Stimulated activated CD8-positive, alpha-beta memory T cell treated with anti-CD3 and anti-CD28 coated beads, Interleukin-2, amount 100 ng/mL, for 1 hour (primary cell): ENCODE data around the gene CLRN1.

Source experiments
- DNase-seq, 2 donors: peaks; one replicate each; pipeline ENCODE4 v3.0.0-alpha.2; 2020; ENCODE audit warnings: low read depth in 2 of 2

Gene CLRN1

GRCh38 chr3:150921209-150921608 is 51.3 kb downstream of the CLRN1 start:
- DNase-seq = no peak

- no peak for DNase-seq
Observed at GRCh38 chr3:150920236-150920635, 52.3 kb downstream of the CLRN1 start.

GRCh38 chr3:150917951-150918350 is 54.6 kb downstream of the CLRN1 start:
- no peak for DNase-seq

- no peak for DNase-seq
Observed at GRCh38 chr3:150913133-150913922, 59.2 kb downstream of the CLRN1 start.

- no peak for DNase-seq
Observed at GRCh38 chr3:150912501-150912900, 60.0 kb downstream of the CLRN1 start.

GRCh38 chr3:150911771-150912170 is 60.8 kb downstream of the CLRN1 start:
- no peak for DNase-seq

GRCh38 chr3:150906461-150906860 is 66.1 kb downstream of the CLRN1 start:
- DNase-seq = no peak

GRCh38 chr3:150905746-150906145 is 66.8 kb downstream of the CLRN1 start:
- DNase-seq = no peak

GRCh38 chr3:150905339-150905738 is 67.2 kb downstream of the CLRN1 start, which contains the start of gene MINDY4B:
TSS of gene MINDY4B (minus strand) at chr3:150905439. CDS start at chr3:150905439, 0 bp downstream.
- DNase-seq = no peak

- DNase-seq = no peak
Observed at GRCh38 chr3:150902988-150903387, 69.5 kb downstream of the CLRN1 start.

- no peak for DNase-seq
Observed at GRCh38 chr3:150901793-150902192, 70.7 kb downstream of the CLRN1 start.

GRCh38 chr3:150899141-150899540 is 73.4 kb downstream of the CLRN1 start:
- no peak for DNase-seq

GRCh38 chr3:150898046-150898754 is 74.3 kb downstream of the CLRN1 start:
- no peak for DNase-seq

GRCh38 chr3:150897592-150897991 is 74.9 kb downstream of the CLRN1 start:
- no peak for DNase-seq

- no peak for DNase-seq
Observed at GRCh38 chr3:150890831-150891230, 81.7 kb downstream of the CLRN1 start.

- DNase-seq = no peak
Observed at GRCh38 chr3:150890295-150890694, 82.2 kb downstream of the CLRN1 start.

- no peak for DNase-seq
Observed at GRCh38 chr3:150889106-150889505, 83.4 kb downstream of the CLRN1 start.

GRCh38 chr3:150887031-150887430 is 85.5 kb downstream of the CLRN1 start:
- no peak for DNase-seq

- DNase-seq = no peak
Observed at GRCh38 chr3:150885535-150885934, 87.0 kb downstream of the CLRN1 start.

GRCh38 chr3:150878996-150879575 is 93.4 kb downstream of the CLRN1 start:
- no peak for DNase-seq

- DNase-seq = no peak
Observed at GRCh38 chr3:150878290-150878689, 94.2 kb downstream of the CLRN1 start.

- DNase-seq = no peak
Observed at GRCh38 chr3:150877303-150877702, 95.2 kb downstream of the CLRN1 start.
